H9 (cell line): ENCODE data around the gene MAP3K19. TPM values are rescaled to one million over a fixed set of nuclear protein-coding genes. Genes with fewer than 3 reads are reported as not detected.

ENCODE experiments used
- DNase-seq: peaks from one replicate; pipeline ENCODE4 v3.0.0-alpha.2; 2017
- H2AFZ ChIP-seq: one replicate; pipeline ENCODE4 v1.6.1; 2013; ENCODE audit warnings: mild to moderate bottlenecking, low read length, control low read depth, moderate library complexity
- H2AK5ac ChIP-seq: 2 replicates; pipeline ENCODE4 v1.6.1; 2013; ENCODE audit warnings: low read length, control low read depth, mixed read lengths; ENCODE audit not compliant: insufficient read length
- H2BK120ac ChIP-seq: one replicate; pipeline ENCODE4 v1.6.1; 2013; ENCODE audit warnings: low read depth, mild to moderate bottlenecking, low read length, control low read depth, inconsistent platforms; ENCODE audit not compliant: poor library complexity, severe bottlenecking
- H2BK12ac ChIP-seq: 2 replicates; pipeline ENCODE4 v1.6.1; 2013; ENCODE audit warnings: low read length, control low read depth, mixed read lengths, low read depth; ENCODE audit not compliant: insufficient read length
- H2BK15ac ChIP-seq: 2 replicates; pipeline ENCODE4 v1.6.1; 2013; ENCODE audit warnings: low read depth, low read length, control low read depth
- H2BK20ac ChIP-seq: one replicate; pipeline ENCODE4 v1.6.1; 2013; ENCODE audit warnings: low read depth, mild to moderate bottlenecking, low read length, control low read depth, inconsistent platforms; ENCODE audit not compliant: poor library complexity, severe bottlenecking
- H2BK5ac ChIP-seq: 2 replicates; pipeline ENCODE4 v1.6.1; 2013; ENCODE audit warnings: low read length, control low read depth, mixed read lengths; ENCODE audit not compliant: insufficient read length
- H3K14ac ChIP-seq: 2 replicates; pipeline ENCODE4 v1.6.1; 2013; ENCODE audit warnings: low read length, control low read depth; ENCODE audit not compliant: insufficient read depth
- H3K18ac ChIP-seq: 2 replicates; pipeline ENCODE4 v1.6.1; 2013; ENCODE audit warnings: low read depth, mild to moderate bottlenecking, mixed read lengths, low read length, control low read depth; ENCODE audit not compliant: insufficient read length
- H3K23ac ChIP-seq: 2 replicates; pipeline ENCODE4 v1.6.1; 2013; ENCODE audit warnings: low read length, control low read depth, mixed read lengths, low read depth; ENCODE audit not compliant: insufficient read length
- H3K23me2 ChIP-seq: 2 replicates; pipeline ENCODE4 v1.6.1; 2013; ENCODE audit warnings: low read depth, mild to moderate bottlenecking, mixed read lengths, low read length, control low read depth; ENCODE audit not compliant: insufficient read length, poor library complexity, severe bottlenecking
- H3K27ac ChIP-seq: 2 replicates; pipeline ENCODE4 v1.5.1; 2013; ENCODE audit warnings: low read length, control low read depth, mixed read lengths, low read depth; ENCODE audit not compliant: insufficient read length
- H3K27me3 ChIP-seq: 2 replicates; pipeline ENCODE4 v1.6.1; 2013; ENCODE audit warnings: low read length, control low read depth, inconsistent platforms; ENCODE audit not compliant: insufficient read depth
- H3K4ac ChIP-seq: 2 replicates; pipeline ENCODE4 v1.6.1; 2013; ENCODE audit warnings: low read depth, mild to moderate bottlenecking, control low read depth, inconsistent platforms, low read length, moderate library complexity
- H3K4me1 ChIP-seq: 2 replicates; pipeline ENCODE4 v1.6.1; 2013; ENCODE audit warnings: low read length, control low read depth, inconsistent platforms; ENCODE audit not compliant: insufficient read depth
- H3K4me2 ChIP-seq: 2 replicates; pipeline ENCODE4 v1.6.1; 2013; ENCODE audit warnings: low read length, control low read depth, mixed read lengths; ENCODE audit not compliant: insufficient read length, insufficient read depth
- H3K56ac ChIP-seq: 2 replicates; pipeline ENCODE4 v1.6.1; 2013; ENCODE audit warnings: low read depth, mild to moderate bottlenecking, mixed read lengths, low read length, control low read depth; ENCODE audit not compliant: insufficient read length
- H3K79me1 ChIP-seq: 2 replicates; pipeline ENCODE4 v1.6.1; 2013; ENCODE audit warnings: low read depth, mild to moderate bottlenecking, moderate library complexity, low read length, control low read depth, inconsistent platforms; ENCODE audit not compliant: insufficient read depth, poor library complexity, severe bottlenecking
- H3K79me2 ChIP-seq: 2 replicates; pipeline ENCODE4 v1.6.1; 2013; ENCODE audit warnings: low read length, control low read depth, inconsistent platforms; ENCODE audit not compliant: insufficient read depth
- H3K9ac ChIP-seq: 2 replicates; pipeline ENCODE4 v1.6.1; 2013; ENCODE audit warnings: low read length, control low read depth, mixed read lengths; ENCODE audit not compliant: insufficient read length; ENCODE audit errors: extremely low read depth
- H3K9me3 ChIP-seq: one replicate; pipeline ENCODE4 v1.6.1; 2013; ENCODE audit warnings: low read depth, low read length, inconsistent platforms; ENCODE audit not compliant: control insufficient read depth
- H3T11ph ChIP-seq: one replicate; pipeline ENCODE4 v1.6.1; 2013; ENCODE audit warnings: mild to moderate bottlenecking, low read length, control low read depth, inconsistent platforms
- H4K20me1 ChIP-seq: one replicate; pipeline ENCODE4 v1.6.1; 2013; ENCODE audit not compliant: control insufficient read depth, insufficient read length, insufficient read depth
- H4K5ac ChIP-seq: 2 replicates; pipeline ENCODE4 v1.6.1; 2013; ENCODE audit warnings: low read depth, mild to moderate bottlenecking, mixed read lengths, low read length, control low read depth; ENCODE audit not compliant: insufficient read length
- H4K8ac ChIP-seq: replicated peaks from 2 replicates; pipeline ENCODE4 v1.6.1; 2013; ENCODE audit warnings: low read length, control low read depth, mixed read lengths, low read depth; ENCODE audit not compliant: insufficient read length
- H4K91ac ChIP-seq: 2 replicates; pipeline ENCODE4 v1.6.1; 2013; ENCODE audit warnings: low read depth, mild to moderate bottlenecking, moderate library complexity, mixed read lengths, low read length, control low read depth; ENCODE audit not compliant: insufficient read length
- H3K27ac Mint-ChIP-seq, 3 experiments: 2 replicates in 2 of 3; 3 replicates in 1 of 3; pipeline ENCODE4 v1.8.0; 2020 to 2021; ENCODE audit warnings: mixed read lengths in 3 of 3, mild to moderate bottlenecking in 1 of 3, moderate library complexity in 1 of 3
- H3K27me3 Mint-ChIP-seq: 2 replicates; pipeline ENCODE4 v1.8.0; 2021; ENCODE audit warnings: low read depth, mild to moderate bottlenecking, moderate library complexity, mixed read lengths
- H3K36me3 Mint-ChIP-seq, 3 experiments: 2 replicates in 2 of 3; 3 replicates in 1 of 3; pipeline ENCODE4 v1.8.0; 2020 to 2021; ENCODE audit warnings: low read depth in 3 of 3, mixed read lengths in 3 of 3; ENCODE audit not compliant: insufficient read depth in 1 of 3
- H3K4me1 Mint-ChIP-seq, 2 experiments: 2 replicates each; pipeline ENCODE4 v1.8.0; 2020; ENCODE audit warnings: mixed read lengths in 2 of 2
- H3K4me3 Mint-ChIP-seq, 2 experiments: 2 replicates in 1 of 2; 3 replicates in 1 of 2; pipeline ENCODE4 v1.8.0; 2020 to 2021; ENCODE audit warnings: mild to moderate bottlenecking in 2 of 2, mixed read lengths in 2 of 2, moderate library complexity in 1 of 2
- H3K9me3 Mint-ChIP-seq, 2 experiments: 2 replicates in 1 of 2; 3 replicates in 1 of 2; pipeline ENCODE4 v1.8.0; 2020; ENCODE audit warnings: mild to moderate bottlenecking in 2 of 2, mixed read lengths in 2 of 2, moderate library complexity in 1 of 2
- WGBS: extraction: QIAGEN DNeasy Blood & Tissue Kit; methylation state at CpG from one replicate; pipeline ENCODE4 v1.1.7; 2013; ENCODE audit warnings: missing lambda C conversion rate, low lambda C conversion rate, mixed read lengths; ENCODE audit not compliant: insufficient read length; ENCODE audit errors: extremely low coverage; 5-methylcytosine and 5-hydroxymethylcytosine counted together
- total RNA-seq: library from RNA; stranded (reverse); gene quantifications from 2 replicates; pipeline ENCODE4 v1.2.1, GENCODE V29; 2021
- TF ChIP-seq, protein P1 (sequence below): fragments of 200-600 bp; sonication (generic); conservative IDR thresholded peaks from 3 replicates; pipeline ENCODE4 v1.8.0; 2021; ENCODE audit warnings: antibody characterized with exemption, mild to moderate bottlenecking

MAP3K19 gene
- total RNA-seq, 1 experiment from 2014 or later: not detected

DNA sequence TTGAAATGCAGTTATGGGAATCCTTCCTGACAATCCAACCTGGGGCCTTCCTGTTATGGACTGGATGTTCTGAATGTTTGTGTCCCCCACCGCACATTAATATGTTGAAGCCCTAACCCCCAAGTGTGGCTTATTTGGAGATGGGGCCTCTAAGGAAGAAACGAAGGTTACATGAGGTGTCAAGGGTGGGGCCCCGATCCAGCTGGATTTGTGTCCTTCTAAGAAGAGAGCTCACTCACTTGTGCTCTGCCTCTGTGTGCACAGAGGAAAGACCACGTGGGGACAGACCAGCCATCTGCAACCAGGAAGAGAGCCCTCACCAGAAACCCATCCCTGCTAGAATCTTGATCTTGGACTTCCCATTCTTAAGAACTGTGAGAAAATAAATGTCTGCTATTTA, 44.4 kb downstream of the MAP3K19 start:
- H3K9me3 ChIP-seq: no peaks in the 10 kb centered on the region
- H2BK12ac ChIP-seq: no peak overlapping the region

More for the DNA sequence above, 44.4 kb downstream of the MAP3K19 start:
- Histone ChIP-seq H4K20me1 (no peaks in the 10 kb centered on the region), H3K14ac (no peak overlapping the region), H2BK15ac (no peak overlapping the region), H3K56ac (no peak overlapping the region), H3K18ac (no peak overlapping the region), H2AFZ (no peak overlapping the region), H4K8ac (no peak overlapping the region), H4K91ac (no peak overlapping the region), H2BK5ac (no peak overlapping the region), H3T11ph (no peak overlapping the region), H3K27me3 (no peaks in the 10 kb centered on the region), H4K5ac (no peak overlapping the region), H3K79me1 (no peaks in the 10 kb centered on the region), H2BK20ac (no peak overlapping the region), H3K9ac (no peak overlapping the region), H2BK120ac (no peak overlapping the region), H3K4me2 (no peak overlapping the region), H3K23me2 (no peaks in the 10 kb centered on the region), H3K4me1 (peaks cover 3% of the 10 kb centered on the region; the same call in 1 of the 2 replicates), H3K27ac (no peak overlapping the region), H3K23ac (no peak overlapping the region), H3K79me2 (no peaks in the 10 kb centered on the region), H3K4ac (no peak overlapping the region), H2AK5ac (no peak overlapping the region)
- H3K4me1 Mint-ChIP-seq: peaks cover 17 to 23% of the 10 kb centered on the region in 2 experiments
- TF ChIP-seq, protein P1, sequence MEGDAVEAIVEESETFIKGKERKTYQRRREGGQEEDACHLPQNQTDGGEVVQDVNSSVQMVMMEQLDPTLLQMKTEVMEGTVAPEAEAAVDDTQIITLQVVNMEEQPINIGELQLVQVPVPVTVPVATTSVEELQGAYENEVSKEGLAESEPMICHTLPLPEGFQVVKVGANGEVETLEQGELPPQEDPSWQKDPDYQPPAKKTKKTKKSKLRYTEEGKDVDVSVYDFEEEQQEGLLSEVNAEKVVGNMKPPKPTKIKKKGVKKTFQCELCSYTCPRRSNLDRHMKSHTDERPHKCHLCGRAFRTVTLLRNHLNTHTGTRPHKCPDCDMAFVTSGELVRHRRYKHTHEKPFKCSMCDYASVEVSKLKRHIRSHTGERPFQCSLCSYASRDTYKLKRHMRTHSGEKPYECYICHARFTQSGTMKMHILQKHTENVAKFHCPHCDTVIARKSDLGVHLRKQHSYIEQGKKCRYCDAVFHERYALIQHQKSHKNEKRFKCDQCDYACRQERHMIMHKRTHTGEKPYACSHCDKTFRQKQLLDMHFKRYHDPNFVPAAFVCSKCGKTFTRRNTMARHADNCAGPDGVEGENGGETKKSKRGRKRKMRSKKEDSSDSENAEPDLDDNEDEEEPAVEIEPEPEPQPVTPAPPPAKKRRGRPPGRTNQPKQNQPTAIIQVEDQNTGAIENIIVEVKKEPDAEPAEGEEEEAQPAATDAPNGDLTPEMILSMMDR: no peak
- no peak overlapping the region for H3K4me3 Mint-ChIP-seq
- no peak for DNase-seq
- H3K27ac Mint-ChIP-seq: no peak overlapping the region
- H3K36me3 Mint-ChIP-seq: no peaks in the 10 kb centered on the region
- WGBS: no CpG with 5 or more reads among the region's 4 CpGs
- peaks cover 11% of the 10 kb centered on the region for H3K27me3 Mint-ChIP-seq
- peaks cover 0 to 4% of the 10 kb centered on the region in 2 experiments; a peak in 1 of 5 replicates for H3K9me3 Mint-ChIP-seq
